ENCODE results near the gene PIGC. TPM values are rescaled to one million over a fixed set of nuclear protein-coding genes. Genes with fewer than 3 reads are reported as not detected.

Gene PIGC
- total and polyA plus RNA-seq, 10 of the 15 experiments (the other 5 are each of a cell fraction or from before 2014, with no cell fraction given): 11.0 to 37.3 (median 19.6) TPM

DNA sequence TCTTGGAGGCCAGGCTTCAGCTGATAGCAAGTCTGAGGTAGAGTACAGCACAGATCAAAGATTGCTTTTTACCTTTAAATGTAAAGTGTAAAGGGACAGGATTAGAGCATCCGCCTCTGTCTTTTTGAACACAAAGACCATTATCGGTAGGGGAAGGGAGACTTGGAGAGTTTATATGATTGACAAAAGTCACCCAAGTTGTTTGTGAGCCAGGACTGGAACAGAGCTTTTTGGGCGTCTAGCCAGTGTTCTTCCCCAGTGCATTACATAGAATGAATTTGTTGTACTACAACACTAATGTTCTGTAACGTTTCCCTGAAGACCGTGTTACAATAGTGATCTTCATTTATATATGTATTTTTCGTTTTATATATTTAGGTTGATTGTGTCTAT, 9.3 kb upstream of the PIGC start:
- ChIA-PET RAD21 (ENCODE audit: unreplicated experiment) (no interaction called here), POLR2A (no interaction called here), CTCF (interaction anchor here (1.9 to 5.9 kb wide), 3 partner anchors 9 to 266 kb away, joined by 7 to 48 read pairs (median 12); partner anchors contain the start of gene PIGC), SMC1A (ENCODE audit: uncharacterized antibody, unreplicated experiment) (interaction anchor here (1.1 to 1.2 kb wide), 2 partner anchors 9 to 266 kb away, joined by 3 read pairs; no protein-coding TSS in a partner anchor)
- H3K4me3 ChIP-seq: no peak overlapping the region
- DNase-seq (ENCODE audit: low read depth, low spot score): no peak
- BruUV-seq (replicated peaks): no TSS peak
- no peak overlapping the region for H3K4me2 ChIP-seq (ENCODE audit: control insufficient read depth, insufficient read depth)
- H3K27me3 ChIP-seq (replicated peaks in 1 of 2; ENCODE audit: control insufficient read depth in 2 of 2, insufficient read depth in 2 of 2, low read length in 1 of 2): peaks cover 0 to 3% of the 10 kb centered on the region in 2 experiments
- no peak overlapping the region for H2AFZ ChIP-seq (ENCODE audit: control insufficient read depth, low read depth, low read length)
- no peak for ATAC-seq
- intact Hi-C loops (cut with micrococcal nuclease; ENCODE audit: unreplicated experiment): loop anchor here (10.0 kb wide), 1 partner anchor 132 kb away; no protein-coding TSS in a partner anchor
- FAIRE-seq: no peak
- no peak overlapping the region for H3K9ac ChIP-seq (ENCODE audit: control insufficient read depth, insufficient read depth, low read length)
- no peaks in the 10 kb centered on the region for H3K4me1 ChIP-seq (ENCODE audit: control insufficient read depth, insufficient read depth, low read length)
- no peaks in the 10 kb centered on the region for H3K79me2 ChIP-seq (ENCODE audit: control insufficient read depth, insufficient read depth, low read length)
- H3K36me3 ChIP-seq (ENCODE audit: control insufficient read depth in 2 of 2, insufficient read depth in 2 of 2, low read length in 1 of 2): no peaks in the 10 kb centered on the region
- no peak overlapping the region for H3K27ac ChIP-seq (ENCODE audit: control insufficient read depth, insufficient read depth)
- WGBS (ENCODE audit: insufficient coverage, insufficient replicate concordance, low lambda C conversion rate, missing lambda C conversion rate): 62% methylated on average over 6 of the region's 6 CpGs
- no peaks in the 10 kb centered on the region for H3K9me3 ChIP-seq (replicated peaks; ENCODE audit: control insufficient read depth, insufficient read depth, low read length)
- in situ Hi-C loops (cut with MboI): loop anchor here (5.0 kb wide), 1 partner anchor 264 kb away; no protein-coding TSS in a partner anchor
- H4K20me1 ChIP-seq (ENCODE audit: control insufficient read depth, insufficient read depth): no peaks in the 10 kb centered on the region
- TF ChIP-seq POLR2AphosphoS2 (IDR thresholded peaks at IDR 0.05; ENCODE audit: low read depth, low read length) (no peak), ASH2L (IDR thresholded peaks at IDR 0.05; ENCODE audit: borderline replicate concordance, low read depth) (no peak), PAX8 (IDR thresholded peaks at IDR 0.05) (no peak), IRF4 (IDR thresholded peaks at IDR 0.05; ENCODE audit: low read depth, low read length) (no peak), ZNF217 (IDR thresholded peaks at IDR 0.05) (no peak), HDAC2 (IDR thresholded peaks at IDR 0.05) (no peak), LARP7 (IDR thresholded peaks at IDR 0.05) (no peak), ZBTB4 (CRISPR knock-in tag; IDR thresholded peaks at IDR 0.05) (no peak), TCF12 (IDR thresholded peaks at IDR 0.05; ENCODE audit: low read depth, low read length) (no peak), USF1 (IDR thresholded peaks at IDR 0.05; ENCODE audit: borderline replicate concordance, extremely low read length, insufficient read depth, low read depth, low read length) (no peak), DPF2 (IDR thresholded peaks at IDR 0.05) (no peak), BCL3 (IDR thresholded peaks at IDR 0.05; ENCODE audit: borderline replicate concordance, insufficient read depth, low read depth, low read length, poor library complexity, severe bottlenecking) (no peak), MXI1 (IDR thresholded peaks at IDR 0.05; ENCODE audit: low read depth, low read length) (no peak), FOXM1 (IDR thresholded peaks at IDR 0.05; ENCODE audit: low read depth, low read length) (no peak), MYC (IDR thresholded peaks at IDR 0.05; ENCODE audit: insufficient read depth, insufficient read length, insufficient replicate concordance, low read length, severe bottlenecking) (no peak), IKZF1 (conservative IDR thresholded peaks at IDR 0.05) (no peak)
- TF ChIP-seq, protein P1, sequence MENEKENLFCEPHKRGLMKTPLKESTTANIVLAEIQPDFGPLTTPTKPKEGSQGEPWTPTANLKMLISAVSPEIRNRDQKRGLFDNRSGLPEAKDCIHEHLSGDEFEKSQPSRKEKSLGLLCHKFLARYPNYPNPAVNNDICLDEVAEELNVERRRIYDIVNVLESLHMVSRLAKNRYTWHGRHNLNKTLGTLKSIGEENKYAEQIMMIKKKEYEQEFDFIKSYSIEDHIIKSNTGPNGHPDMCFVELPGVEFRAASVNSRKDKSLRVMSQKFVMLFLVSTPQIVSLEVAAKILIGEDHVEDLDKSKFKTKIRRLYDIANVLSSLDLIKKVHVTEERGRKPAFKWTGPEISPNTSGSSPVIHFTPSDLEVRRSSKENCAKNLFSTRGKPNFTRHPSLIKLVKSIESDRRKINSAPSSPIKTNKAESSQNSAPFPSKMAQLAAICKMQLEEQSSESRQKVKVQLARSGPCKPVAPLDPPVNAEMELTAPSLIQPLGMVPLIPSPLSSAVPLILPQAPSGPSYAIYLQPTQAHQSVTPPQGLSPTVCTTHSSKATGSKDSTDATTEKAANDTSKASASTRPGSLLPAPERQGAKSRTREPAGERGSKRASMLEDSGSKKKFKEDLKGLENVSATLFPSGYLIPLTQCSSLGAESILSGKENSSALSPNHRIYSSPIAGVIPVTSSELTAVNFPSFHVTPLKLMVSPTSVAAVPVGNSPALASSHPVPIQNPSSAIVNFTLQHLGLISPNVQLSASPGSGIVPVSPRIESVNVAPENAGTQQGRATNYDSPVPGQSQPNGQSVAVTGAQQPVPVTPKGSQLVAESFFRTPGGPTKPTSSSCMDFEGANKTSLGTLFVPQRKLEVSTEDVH (IDR thresholded peaks at IDR 0.05; ENCODE audit: low read depth, partially characterized antibody): no peak

Data from GM12878 (cell line).